ENCODE results near the gene CHAF1B.

DNA sequence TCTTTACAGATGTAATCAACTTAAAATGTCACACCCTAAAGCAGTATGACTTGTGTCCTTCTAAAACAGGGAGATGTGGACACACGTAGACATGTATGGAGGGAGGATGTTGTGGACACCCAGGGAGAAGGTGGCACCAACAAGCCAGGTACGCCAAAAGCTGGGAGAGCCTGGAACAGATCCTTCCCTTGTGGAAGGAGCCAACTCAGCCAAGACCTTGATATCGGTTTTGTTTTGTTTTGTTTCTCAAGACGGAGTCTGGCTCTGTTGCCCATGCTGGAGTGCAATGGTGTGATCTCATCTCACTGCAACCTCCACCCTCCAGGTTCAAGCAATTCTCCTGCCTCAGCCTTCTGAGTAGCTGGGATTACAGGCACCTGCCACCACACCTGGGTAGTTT lies 45.6 kb downstream of the CHAF1B start:
- TF ChIP-seq POLR2A (IDR thresholded peaks at IDR 0.05) (no peak), CTCF (IDR thresholded peaks at IDR 0.05) (no peak), POLR2AphosphoS5 (IDR thresholded peaks at IDR 0.05) (no peak)

Data from prostate gland (tissue), 2 donors.